K562 (cell line): ENCODE data around the gene ATP9A.

ENCODE experiments used
- EP300 ChIP-seq: IDR thresholded peaks from 2 replicates; pipeline ENCODE4 v1.6.1; 2012; ENCODE audit warnings: low read length, improper control_type of control experiment
- MYC ChIP-seq, 2 experiments: fragments of 250-450 bp in 1 of 2; sonication (Bioruptor Pico) in 1 of 2; IDR thresholded peaks; 2 replicates each; pipeline versions ENCODE4 v1.5.1 to v1.6.1; 2012 to 2021; ENCODE audit warnings: low read depth in 2 of 2, borderline replicate concordance in 1 of 2, improper control_type of control experiment in 1 of 2, low read length in 1 of 2, mild to moderate bottlenecking in 1 of 2, moderate library complexity in 1 of 2
- YY1 ChIP-seq, 3 experiments: IDR thresholded peaks; 2 replicates each; pipeline ENCODE4 v1.6.1; 2011; ENCODE audit warnings: low read length in 2 of 3, mild to moderate bottlenecking in 2 of 3, moderate library complexity in 2 of 3, borderline replicate concordance in 1 of 3, control low read depth in 1 of 3, low read depth in 1 of 3; ENCODE audit not compliant: insufficient read depth in 3 of 3, insufficient replicate concordance in 2 of 3, control insufficient read depth in 1 of 3, insufficient read length in 1 of 3; ENCODE audit errors: extremely low read depth in 1 of 3
- ZNF184 ChIP-seq: sonication (generic); formaldehyde crosslinking; IDR thresholded peaks from 2 replicates; pipeline ENCODE4 v1.5.0; 2020; ENCODE audit warnings: missing genetic modification reagents

- no peak for TF ChIP-seq YY1 (IDR thresholded peaks at IDR 0.05; ENCODE audit: borderline replicate concordance in 1 of 3, control insufficient read depth in 1 of 3, extremely low read depth in 1 of 3, insufficient read depth in 3 of 3, insufficient read length in 1 of 3, insufficient replicate concordance in 2 of 3, low read depth in 1 of 3, low read length in 2 of 3)
- no peak for TF ChIP-seq MYC (IDR thresholded peaks at IDR 0.05; ENCODE audit: low read depth, low read length)
- no peak for TF ChIP-seq MYC (CRISPR knock-in tag; IDR thresholded peaks at IDR 0.05; ENCODE audit: borderline replicate concordance, low read depth)
- TF ChIP-seq ZNF184 (CRISPR knock-in tag): no peak
- TF ChIP-seq EP300: no peak
Measured at GRCh38 chr20:51791626-51792025, 23.4 kb upstream of the ATP9A start.
